ENCODE measurements around the gene TRIM77.
"Not testable (repeated sequence)": the region's sequence is repeated elsewhere in the genome, so short reads cannot be mapped to it uniquely, and the experiment has no call there.

DNA sequence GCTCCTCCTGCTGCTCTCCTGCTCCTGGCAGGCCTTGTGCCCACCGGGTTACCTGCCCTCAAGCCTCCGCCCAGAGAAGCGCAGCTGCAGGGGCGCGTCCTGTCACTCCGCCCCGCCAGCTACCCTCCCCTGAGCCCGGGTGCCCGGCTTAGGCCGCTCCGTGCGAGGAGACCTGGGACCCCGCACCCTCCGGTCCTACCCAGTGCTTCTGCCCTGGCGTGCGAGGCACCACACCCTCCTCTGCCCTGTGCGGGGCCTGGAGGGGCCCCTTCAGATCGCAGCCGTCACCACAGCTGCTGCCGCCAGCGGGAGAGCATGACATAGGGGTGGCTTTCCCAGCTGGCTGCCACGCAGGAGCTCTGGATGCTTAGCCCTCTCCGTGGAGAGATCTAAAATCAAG, 20.1 kb downstream of the TRIM77 start:
- TF ChIP-seq CTCF (IDR thresholded peaks at IDR 0.05); ZNF121 (CRISPR knock-in tag; IDR thresholded peaks at IDR 0.05): not testable (repeated sequence)
- TF ChIP-seq, protein P1, sequence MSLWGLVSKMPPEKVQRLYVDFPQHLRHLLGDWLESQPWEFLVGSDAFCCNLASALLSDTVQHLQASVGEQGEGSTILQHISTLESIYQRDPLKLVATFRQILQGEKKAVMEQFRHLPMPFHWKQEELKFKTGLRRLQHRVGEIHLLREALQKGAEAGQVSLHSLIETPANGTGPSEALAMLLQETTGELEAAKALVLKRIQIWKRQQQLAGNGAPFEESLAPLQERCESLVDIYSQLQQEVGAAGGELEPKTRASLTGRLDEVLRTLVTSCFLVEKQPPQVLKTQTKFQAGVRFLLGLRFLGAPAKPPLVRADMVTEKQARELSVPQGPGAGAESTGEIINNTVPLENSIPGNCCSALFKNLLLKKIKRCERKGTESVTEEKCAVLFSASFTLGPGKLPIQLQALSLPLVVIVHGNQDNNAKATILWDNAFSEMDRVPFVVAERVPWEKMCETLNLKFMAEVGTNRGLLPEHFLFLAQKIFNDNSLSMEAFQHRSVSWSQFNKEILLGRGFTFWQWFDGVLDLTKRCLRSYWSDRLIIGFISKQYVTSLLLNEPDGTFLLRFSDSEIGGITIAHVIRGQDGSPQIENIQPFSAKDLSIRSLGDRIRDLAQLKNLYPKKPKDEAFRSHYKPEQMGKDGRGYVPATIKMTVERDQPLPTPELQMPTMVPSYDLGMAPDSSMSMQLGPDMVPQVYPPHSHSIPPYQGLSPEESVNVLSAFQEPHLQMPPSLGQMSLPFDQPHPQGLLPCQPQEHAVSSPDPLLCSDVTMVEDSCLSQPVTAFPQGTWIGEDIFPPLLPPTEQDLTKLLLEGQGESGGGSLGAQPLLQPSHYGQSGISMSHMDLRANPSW (CRISPR knock-in tag; conservative IDR thresholded peaks at IDR 0.05; ENCODE audit: low read depth): not testable (repeated sequence)
